Measurements from ENCODE around the gene HNRNPM. TPM values are rescaled to one million over a fixed set of nuclear protein-coding genes. Genes with fewer than 3 reads are reported as not detected.
A peak's percentile ranks its signal among the peaks of the same experiment; 100 is the strongest.

Gene HNRNPM
- total RNA-seq, 1 donor from 2014 or later, result 317 TPM

DNA sequence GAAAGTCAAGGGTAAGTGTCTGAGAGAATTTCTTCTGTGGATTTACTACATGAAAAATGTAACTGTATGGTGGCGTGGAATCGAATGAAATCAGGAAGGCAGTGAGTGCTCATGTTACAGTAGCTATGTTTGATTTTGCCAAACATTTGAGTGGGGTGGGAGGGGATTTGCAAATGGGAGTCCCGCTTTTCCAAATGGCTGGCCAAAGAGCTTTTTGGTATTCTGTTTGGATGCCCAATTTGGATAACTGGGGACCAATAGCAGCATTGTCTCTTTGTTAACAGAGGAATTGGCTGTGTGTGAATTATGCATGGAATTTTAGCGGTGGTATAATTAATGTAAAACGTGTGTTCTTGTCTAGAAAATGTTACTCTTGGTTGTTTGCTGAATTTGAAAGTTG, 17.8 kb downstream of the HNRNPM start:
- H3K9me3 Mint-ChIP-seq, result no peaks in the 10 kb centered on the region
- TF ChIP-seq CTCF (conservative IDR thresholded peaks at IDR 0.05), result no peak
- peak overlapping the region; percentile 68 for H3K27ac Mint-ChIP-seq
- H3K4me3 Mint-ChIP-seq, result no peak overlapping the region
- peaks cover 53% of the 10 kb centered on the region for H3K4me1 Mint-ChIP-seq (ENCODE audit: unreplicated experiment)
- H3K27me3 Mint-ChIP-seq, result no peaks in the 10 kb centered on the region
- no peak for DNase-seq (ENCODE audit: extremely low spot score, unreplicated experiment)
- peaks cover 42% of the 10 kb centered on the region for H3K36me3 Mint-ChIP-seq

DNA sequence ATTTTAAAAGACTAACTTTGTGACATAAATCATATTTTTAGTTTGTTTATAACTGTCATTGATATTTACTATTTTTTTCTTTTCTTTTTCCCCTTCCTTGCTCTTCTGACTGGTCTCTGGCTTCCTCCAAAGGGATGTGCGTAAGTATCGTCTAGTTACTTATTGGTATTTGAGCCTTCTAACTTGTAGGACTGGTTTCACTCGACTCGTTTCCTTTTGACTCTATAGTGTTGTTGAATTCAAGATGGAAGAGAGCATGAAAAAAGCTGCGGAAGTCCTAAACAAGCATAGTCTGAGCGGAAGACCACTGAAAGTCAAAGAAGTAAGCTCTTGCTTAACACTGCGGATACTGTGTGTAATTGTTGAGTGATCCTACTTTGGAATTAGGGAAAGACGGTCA, 18.6 kb downstream of the HNRNPM start:
- DNase-seq (ENCODE audit: extremely low spot score, unreplicated experiment), result no peak
- Mint-ChIP-seq H3K27me3 (no peaks in the 10 kb centered on the region), H3K4me3 (peak overlapping the region; percentile 10), H3K4me1 (ENCODE audit: unreplicated experiment) (peaks cover 46% of the 10 kb centered on the region), H3K36me3 (peaks cover 47% of the 10 kb centered on the region), H3K9me3 (no peaks in the 10 kb centered on the region), H3K27ac (peak overlapping the region; percentile 83)
- no peak for TF ChIP-seq CTCF (conservative IDR thresholded peaks at IDR 0.05)

GRCh38 chr19:8466018-8466417, 21.2 kb downstream of the HNRNPM start:
- Mint-ChIP-seq H3K27me3 (no peaks in the 10 kb centered on the region), H3K4me1 (ENCODE audit: unreplicated experiment) (peaks cover 25% of the 10 kb centered on the region), H3K9me3 (no peaks in the 10 kb centered on the region), H3K27ac (no peak overlapping the region), H3K4me3 (no peak overlapping the region), H3K36me3 (peaks cover 65% of the 10 kb centered on the region)
- TF ChIP-seq CTCF (conservative IDR thresholded peaks at IDR 0.05), result no peak
- no peak for DNase-seq (ENCODE audit: extremely low spot score, unreplicated experiment)

GRCh38 chr19:8468124-8468523, 23.3 kb downstream of the HNRNPM start:
- H3K27ac Mint-ChIP-seq, result no peak overlapping the region

GRCh38 chr19:8468761-8469373, 24.1 kb downstream of the HNRNPM start:
- peaks cover 63% of the 10 kb centered on the region for H3K36me3 Mint-ChIP-seq

More at GRCh38 chr19:8468124-8468523, 23.3 kb downstream of the HNRNPM start:
- no peak for TF ChIP-seq CTCF (conservative IDR thresholded peaks at IDR 0.05)
- Mint-ChIP-seq H3K4me3 (no peak overlapping the region), H3K36me3 (peaks cover 62% of the 10 kb centered on the region), H3K9me3 (no peaks in the 10 kb centered on the region), H3K4me1 (ENCODE audit: unreplicated experiment) (peaks cover 8% of the 10 kb centered on the region), H3K27me3 (no peaks in the 10 kb centered on the region)
- no peak for DNase-seq (ENCODE audit: extremely low spot score, unreplicated experiment)

More at GRCh38 chr19:8468761-8469373, 24.1 kb downstream of the HNRNPM start:
- no peak for TF ChIP-seq CTCF (conservative IDR thresholded peaks at IDR 0.05)
- peak overlapping the region; percentile 1 for H3K27ac Mint-ChIP-seq
- H3K9me3 Mint-ChIP-seq, result no peaks in the 10 kb centered on the region
- no peak overlapping the region for H3K4me3 Mint-ChIP-seq
- no peak for DNase-seq (ENCODE audit: extremely low spot score, unreplicated experiment)
- no peaks in the 10 kb centered on the region for H3K27me3 Mint-ChIP-seq
- H3K4me1 Mint-ChIP-seq (ENCODE audit: unreplicated experiment), result peaks cover 4% of the 10 kb centered on the region

Data from type B pancreatic cell (in vitro differentiated cells).